GM21825 (cell line): ENCODE data around the gene SMIM45.

Experiments
- ATAC-seq: cut with Tn5 transposase; IDR thresholded peaks from one replicate; pipeline ENCODE4 v1.9.1; 2021; ENCODE audit warnings: mild to moderate bottlenecking, moderate library complexity; ENCODE audit not compliant: unreplicated experiment

Gene SMIM45

DNA sequence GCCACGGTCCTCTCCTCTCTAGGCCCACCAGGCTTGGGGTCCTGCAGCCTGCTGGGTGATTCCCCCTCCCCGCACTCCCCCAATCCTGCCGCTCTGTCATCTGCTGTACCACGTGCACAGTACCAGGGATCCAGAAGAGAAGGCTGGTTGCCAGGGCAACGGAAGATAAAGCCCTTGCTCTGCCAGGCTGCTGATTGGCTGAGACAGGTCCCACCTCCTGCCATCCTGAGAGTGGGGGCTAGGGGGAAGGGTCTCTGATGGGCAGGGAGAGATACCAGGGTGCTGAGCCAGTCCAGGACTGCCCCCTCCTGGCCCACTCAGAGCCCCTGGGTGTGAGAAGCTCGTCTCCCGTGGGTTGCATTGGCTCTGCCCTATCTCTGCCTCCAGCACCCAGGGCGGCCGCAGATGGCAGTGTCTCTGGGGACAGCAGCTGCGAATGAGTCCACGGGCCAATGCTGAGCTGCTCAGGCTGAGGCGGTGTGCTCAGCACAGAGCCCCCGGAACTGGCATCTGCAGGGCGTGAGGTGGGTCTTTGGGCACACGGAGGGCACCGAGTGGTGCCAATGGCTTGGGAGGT, at the start of gene SMIM45:
Gene SMIM45, plus strand, starts transcription at position 253 of the 577 bp plus-strand sequence.
- no peak for ATAC-seq

DNA sequence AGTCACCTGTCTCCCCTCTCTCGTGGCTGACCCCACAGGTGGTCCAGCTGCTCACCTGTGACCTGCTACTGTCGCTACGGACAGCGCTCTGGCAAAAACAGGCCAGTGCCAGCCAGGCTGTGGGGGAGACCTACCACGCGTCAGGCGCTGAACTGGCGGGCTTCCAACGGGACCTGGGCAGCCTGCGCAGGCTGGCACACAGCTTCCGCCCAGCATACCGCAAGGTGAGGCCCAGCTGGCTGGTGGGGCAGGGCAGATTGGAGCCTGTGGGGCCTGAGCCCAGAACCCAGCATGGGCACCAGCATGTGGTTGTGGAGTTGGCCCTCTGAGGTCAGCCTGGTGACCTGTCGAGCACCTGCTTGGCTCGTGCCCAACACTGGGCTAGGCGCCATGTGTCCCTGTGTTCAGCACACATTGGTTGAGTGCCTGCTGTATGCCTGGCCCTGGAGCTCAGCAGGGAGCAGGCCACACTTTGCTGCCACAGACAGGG, 49.0 kb upstream of the SMIM45 start:
- no peak for ATAC-seq

DNA sequence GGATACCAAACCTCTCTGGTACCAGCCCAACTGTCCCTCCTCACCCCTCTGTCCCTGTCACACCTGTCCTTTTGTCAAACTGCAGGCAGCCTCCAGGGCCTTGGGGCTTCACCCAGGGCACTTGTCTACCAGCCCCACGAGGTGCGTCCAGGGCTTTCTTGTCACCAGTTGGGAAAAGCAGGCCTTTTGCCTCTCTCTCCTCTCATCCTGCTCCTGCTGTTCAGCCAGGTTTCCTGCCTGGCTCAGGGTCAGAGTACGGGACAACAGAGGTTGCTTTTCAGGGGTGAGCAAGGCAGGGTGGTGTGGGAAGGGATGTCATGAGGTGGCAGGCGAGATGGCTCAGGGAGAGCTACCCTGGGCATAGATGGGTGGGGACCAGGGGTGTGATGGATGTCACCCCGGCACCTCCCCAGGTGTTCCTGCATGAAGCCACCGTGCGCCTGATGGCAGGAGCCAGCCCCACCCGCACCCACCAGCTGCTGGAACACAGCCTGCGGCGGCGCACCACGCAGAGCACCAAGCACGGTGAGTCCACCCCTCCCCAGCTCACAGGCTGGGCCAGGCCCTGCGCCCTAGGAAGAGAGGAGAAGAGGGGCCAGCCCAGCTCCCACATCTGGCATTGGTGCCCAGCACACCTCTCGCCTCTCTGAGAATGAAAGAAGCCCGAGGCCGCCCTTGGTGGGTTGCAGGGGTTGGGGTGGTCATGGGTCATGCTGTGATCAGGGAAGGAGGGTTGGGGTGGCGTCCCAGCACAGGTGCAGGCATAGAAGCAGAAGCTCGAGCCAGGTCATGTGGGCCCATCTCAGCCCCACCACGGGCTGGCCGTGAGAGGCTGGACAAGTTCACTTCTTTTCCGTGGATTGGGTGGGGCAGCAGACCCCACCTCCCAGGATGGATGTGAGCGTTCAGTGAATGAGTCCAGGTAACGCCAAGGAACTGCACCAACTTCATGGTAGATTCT, 47.2 kb upstream of the SMIM45 start:
- ATAC-seq: no peak

DNA sequence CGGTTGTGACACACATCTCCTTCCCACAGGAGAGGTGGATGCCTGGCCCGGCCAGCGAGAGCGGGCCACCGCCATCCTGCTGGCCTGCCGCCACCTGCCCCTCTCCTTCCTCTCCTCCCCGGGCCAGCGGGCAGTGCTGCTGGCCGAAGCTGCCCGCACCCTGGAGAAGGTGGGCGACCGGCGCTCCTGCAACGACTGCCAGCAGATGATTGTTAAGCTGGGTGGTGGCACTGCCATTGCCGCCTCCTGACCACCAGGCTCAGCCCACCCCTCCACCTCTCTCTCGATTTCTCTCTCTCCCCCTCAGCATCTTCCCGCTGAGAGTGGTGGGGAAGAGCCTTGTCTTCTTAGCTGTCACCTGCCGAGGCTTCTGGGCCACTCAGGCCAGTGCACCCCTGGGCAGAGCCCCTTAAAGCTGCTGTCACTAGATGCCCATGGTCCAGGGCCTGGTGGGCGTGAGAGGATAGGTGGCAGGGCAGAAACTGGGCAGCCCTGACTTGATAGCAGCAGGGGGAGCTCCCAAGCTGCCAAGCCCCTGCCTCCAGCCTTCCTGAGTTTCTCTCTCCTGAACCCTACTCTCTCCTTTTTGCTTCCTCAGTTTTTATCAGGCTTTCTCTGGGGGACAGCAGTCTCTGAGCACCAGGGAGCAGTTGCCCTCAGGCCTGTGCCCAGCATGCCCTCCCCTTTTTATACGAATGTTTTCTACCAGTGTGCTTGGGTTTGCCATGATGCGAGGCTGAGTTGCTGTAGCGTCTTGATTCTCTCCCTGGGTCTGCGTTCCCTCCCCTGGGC, 46.3 kb upstream of the SMIM45 start:
- no peak for ATAC-seq

DNA sequence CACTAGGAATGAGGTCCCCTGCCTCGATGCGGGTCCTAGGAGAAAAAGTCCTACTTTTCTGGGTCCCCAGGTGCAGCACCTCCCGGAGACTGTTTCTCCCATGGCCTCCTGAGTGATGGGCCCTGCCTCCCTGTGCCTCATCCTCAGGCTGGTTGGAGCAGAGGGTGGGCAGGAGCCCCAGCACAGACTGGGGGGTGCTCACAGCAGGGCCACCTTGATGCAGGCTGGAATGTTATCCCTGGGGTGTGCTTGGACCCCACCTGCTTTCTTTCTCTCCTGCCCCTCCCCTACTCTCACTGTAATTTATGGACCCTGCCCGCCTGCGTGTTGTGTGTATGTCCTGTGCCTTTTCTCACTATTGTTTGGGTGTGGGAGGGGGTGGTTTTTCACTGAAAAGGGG, 45.1 kb upstream of the SMIM45 start:
- no peak for ATAC-seq

DNA sequence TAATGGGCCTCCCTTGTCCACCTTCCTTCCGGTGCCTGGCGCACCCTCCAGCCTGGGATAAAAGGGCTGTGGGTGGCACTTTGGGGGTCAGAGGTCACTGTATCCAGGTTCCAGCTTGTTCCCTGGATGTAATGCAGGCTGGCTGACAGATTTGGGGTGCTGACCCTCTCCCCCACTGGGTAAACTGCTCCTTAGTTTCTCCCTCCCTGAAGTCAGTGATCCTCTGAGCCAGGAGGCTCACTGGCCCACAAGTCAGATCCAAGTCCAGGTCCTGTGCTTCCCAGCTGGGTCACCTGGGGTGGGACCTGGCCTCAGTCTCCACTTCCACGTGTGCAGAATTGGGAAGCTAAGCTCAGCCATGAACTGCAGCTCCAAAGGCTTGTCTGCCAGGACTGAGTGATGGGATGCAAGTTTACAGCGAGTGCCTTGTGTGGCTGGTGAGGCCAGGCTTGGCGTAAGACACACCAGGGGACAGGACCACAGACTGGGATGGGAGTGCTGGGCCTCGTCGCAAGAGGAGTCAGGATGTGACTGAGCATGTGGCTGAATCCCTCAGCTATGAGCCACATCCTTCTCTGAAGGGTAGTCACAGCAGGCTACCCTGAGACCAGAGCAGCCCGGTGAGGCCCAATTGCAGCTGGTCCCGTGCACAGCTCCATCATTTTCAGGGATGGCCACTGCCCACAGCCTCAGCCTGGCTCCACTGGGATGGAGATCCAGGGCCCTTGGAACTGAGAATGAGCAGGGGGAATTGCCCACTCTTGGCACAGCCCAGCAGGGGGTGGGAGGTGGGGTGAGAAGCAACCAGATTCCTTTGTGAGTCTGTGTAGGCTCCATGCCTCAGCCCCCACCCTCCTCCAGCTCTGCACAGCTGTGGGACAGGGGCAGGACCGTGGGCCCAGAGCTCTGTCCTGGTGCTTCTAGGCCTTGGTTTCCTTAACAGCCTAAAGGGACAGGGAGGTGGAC, 44.2 kb upstream of the SMIM45 start:
- ATAC-seq: no peak

DNA sequence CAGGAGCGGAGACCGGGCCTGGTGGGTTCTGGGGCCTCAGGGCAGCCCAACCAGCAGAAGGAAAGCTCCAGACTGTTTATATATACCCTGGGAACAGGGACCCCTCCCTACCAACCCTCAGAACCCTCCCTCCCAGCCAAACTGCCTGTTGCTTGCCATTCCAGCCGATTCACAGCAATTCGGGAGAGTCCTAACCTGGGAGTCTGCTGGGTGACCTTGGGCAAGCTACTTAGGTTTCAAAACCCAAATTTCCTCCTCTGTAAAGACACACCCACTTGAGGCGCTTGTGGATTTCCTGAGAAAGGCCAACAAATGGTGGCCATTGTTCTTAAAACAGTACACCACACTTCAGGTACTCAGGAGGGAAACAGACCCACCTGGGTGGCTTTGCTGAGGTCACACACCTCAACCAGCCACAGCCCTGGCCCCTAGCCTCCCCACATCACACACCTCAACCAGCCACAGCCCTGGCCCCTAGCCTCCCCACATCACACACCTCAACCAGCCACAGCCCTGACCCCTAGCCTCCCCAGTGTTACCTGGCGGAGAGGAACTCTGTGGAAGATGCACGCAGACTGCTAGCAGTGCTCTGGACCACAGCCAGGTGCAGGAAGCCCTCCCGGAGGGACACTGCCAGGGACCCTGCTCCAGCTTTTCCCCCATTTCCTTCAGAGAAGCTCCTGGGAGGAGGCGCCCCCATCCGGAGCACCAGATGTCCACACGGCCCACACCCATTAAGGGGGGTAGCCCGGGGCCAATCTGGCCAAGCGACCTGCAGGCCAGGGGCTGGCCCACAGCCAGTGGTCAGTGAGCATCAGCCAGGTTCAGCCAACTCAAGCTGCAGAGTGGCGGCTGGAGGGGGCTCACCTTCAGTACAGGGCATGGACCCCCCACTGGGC, 43.3 kb upstream of the SMIM45 start:
- no peak for ATAC-seq

DNA sequence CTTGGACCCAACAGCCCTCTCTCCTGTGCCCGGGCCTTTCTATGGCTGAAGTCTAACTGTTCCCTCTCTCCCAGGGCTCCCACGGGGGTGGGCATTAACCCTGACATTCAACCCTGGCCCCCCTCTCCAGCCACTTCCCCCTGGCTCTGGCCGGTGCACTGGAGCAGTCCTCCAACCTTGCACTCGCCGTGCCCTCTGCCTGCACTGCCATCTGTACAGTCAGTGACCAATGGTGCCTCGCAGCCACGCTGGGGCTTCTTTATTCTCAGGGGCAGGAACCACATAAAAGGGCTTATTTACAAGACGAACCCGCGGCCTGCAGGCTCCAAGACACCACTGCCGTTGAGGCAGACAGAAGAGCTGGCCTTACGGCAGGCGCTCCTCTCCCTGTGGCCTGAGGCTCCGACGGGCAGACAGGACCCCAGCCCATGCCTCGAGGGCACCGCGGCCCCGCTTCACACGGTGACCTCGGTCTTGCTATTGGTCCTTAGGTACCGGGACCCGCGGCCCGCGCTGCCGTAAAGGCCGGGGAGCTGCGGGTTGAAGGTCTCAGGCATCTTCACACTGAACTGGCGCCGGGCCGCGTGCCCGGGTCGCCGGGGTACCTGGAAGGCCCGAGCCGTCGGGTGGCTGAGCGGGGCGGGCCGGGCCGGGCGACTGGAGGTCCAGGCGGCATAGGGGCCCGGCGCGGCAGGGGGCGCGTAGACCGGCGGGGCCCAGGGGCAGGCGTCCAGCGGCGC, 42.5 kb upstream of the SMIM45 start:
- no peak for ATAC-seq

DNA sequence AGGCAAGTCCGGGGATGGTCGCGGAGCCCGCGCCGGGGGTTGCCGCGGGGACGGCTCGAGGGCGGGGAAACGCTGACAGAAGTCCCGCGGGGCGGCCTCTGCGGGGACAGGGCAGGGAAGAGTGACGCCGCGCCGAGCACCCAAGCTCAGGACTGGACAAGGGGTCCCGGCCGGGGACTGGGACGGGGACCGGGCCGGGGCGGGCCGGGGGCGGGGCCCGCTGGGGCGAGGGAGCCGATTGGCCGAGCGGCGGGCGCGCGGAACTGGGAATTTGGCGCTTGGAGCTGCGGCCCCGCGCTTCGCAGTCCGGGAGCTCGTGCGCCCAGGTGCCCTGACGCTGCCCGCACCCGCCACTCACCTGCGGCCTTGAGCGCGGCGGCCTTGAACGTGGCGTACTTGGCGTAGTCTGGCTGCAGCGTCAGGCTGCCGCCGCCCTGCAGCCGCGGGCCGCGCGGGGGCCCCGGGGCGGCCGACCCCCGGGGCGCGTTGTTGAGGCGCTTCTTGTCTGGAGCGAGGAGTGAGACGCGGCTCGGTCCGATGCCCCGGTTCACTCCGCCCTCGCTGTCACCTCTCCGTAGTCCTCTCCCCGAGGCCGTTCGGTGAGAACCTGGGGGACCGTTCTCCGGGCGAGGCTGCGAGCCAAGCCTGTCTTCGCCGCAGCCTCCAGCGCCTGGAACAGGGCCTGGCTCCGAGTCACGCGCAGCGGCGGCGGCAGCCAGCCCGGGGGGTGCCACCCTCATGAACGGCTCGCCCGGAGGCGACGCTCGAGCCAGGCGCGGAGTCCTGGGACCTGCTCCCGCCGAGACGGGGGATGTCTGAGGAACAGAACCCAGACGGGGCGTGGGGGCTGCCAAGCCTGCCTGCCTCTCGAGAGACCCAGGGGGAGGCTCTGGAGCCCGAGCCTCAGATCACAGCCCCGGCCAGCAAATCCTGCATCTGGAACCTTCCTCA, 41.6 kb upstream of the SMIM45 start:
- ATAC-seq: no peak

DNA sequence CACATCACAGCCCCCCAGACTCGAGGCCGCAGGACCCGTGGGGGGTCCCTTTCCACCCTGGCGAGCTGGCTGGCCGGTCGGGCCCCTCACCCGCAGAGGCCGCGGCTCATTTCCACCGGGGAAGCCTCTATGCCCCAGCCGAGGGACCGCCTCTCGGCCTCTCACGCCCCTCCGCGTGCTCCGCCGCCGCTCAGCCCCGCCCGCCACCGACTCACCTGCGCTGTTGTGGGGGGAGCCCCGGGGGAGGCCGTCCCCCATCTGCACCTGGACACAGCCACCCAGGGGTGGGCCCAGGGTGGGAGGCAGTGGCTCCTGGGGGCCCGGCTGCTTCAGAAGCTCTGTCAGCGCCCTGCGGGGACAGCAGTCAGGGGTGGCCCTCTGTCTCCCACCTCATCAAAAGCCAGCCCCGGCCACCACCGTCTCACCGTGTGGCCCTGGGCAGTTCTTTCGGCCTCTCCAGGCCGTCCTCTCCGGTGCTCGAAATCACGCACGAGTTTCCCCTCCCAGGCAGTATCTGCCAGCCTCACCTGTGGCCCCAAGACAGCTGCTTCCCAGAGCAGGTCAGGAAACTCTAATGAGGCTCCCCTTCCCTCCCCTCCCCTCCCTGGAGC, 40.8 kb upstream of the SMIM45 start:
- ATAC-seq: no peak

DNA sequence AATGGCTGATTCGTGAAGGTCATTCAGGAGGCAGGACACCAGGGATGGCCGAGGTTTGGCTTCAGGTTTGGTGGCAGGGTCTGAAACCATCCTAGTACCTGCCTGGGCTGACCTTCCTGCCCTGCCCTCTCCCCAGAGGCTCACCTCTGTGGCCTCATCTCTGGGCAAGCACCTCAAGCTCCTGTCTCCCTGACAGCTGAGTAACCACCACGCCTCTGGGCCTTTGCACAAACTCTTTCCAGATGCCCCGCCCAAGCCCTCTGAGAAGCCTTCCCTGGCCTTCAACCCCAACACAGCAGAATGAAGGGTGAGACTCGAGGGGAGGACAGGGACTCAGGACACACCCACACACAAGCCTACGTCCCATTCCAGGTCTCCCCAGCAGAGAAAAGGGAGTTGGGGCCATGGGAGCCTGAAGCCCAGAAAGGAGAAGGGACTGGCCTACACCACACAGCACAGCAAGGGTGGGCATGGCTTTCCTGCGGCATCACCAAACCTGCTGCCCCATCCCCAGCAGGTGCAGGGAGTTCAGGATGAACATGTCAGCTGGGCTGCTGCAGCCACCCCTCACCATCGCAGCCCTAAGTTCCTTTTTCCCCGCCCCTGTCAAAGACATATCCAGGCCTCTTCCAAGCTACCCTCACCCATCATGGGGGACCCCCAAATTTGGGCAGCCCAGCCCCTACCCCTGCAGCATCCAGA, 39.5 kb upstream of the SMIM45 start:
- no peak for ATAC-seq

DNA sequence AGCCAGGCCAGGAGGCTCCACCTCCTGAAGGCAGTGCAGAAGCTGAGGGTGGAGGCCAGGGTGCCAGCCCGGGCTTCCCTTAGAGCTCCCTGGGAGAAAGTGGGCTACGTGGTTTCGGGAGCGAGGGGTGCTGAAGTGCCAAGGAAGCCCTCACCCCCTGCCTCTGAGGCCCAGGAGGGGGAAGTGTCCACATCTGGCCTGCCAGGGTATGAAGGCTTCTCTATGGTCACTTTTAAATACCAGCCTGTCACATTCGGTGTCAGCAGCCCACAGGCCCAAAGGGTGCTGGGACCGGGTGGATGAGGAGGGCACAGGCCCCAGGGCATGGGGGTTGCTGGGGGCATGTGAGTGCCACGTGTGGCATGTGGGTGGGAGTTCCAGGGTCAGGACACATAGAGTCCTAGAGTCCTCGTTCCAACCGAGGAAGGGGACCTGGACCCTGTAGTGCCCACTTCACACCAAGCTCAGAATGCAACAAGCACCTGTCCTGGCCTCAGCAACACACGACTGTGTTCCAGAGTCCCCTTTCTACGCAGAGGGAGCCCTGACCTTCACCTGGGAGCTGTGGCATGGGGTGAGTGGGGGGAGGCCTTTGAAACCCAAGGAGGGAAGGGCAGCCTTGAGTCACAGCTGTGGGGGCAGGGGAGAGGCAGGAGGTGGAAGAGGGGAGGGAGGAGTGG, 38.8 kb upstream of the SMIM45 start:
- ATAC-seq: no peak

DNA sequence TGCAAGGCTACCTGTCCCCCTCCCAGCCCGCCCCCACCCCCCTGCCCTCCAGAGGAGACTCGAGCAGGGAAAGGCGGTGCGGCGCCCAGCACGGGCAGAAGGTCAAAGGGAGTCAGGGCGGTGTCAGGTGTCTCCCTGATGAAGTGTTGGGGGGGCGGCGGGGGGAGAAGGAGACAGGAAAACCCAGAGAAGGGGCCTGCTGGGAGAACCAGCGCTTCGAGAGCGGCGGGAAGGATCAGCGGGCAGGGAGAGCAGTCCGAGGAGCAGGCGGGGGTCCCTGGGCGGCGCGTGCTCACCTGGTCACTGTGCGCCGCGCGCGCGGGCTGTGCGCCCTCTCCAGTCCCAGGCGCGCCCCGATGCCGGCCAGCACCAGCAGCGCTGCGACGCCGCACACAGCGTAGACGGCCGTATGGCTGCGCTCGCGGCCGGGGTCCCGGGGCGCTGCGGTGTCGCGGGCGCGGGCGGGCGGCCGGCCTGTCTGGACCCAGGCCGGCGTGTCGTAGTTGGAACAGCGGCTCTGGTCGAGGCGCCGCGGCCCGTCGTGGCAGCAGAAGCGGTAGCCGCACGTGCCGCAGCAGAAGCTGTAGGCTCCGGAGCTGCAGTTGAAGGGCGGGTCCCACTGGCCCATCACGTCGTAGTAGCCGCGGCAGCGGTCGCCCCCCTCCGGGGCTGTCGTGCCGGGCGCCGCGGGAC, 38.0 kb upstream of the SMIM45 start:
- no peak for ATAC-seq

DNA sequence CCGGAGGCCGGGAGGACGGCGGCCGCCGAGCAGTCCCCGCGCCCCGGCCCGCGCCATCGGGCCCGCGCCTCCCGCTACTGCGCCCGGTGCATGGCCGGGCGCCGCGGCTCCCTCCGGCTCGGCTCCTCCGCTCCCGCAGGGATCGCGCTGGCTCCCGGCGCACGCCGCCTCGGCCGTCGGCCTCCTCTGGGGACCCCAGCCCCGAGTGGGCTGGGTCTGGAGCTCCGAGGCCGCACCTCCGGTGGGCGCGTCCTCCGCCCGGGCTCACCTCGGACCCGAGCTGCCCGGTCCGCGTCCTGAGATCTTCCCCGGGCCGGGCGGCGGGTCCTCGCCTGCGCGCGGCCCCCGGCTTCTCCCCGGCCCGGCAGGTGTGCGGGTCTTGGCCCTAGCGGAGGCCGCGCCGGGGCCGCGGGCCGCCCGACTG, 37.3 kb upstream of the SMIM45 start:
- no peak for ATAC-seq
